ENCODE measurements around the gene ADRM1.

The ADRM1 gene

DNA sequence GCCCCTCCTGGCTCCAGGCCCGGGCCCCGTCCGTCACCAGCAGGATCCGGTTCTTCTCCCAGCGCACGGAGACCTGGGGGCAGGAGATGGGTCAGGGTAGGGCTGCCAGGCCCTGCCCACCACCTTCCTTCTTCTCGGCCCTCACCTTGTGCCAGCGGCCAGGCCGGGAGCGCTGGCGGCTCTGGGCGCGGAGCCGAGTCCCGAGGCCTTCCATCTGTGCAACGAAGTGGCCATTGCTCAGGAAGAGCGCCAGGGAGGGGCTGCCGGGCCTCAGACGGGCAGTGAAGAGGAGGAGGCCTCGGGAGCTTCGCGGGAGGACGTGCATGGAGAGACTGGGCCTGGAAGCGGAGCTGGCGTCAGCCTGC lies 7.9 kb downstream of the ADRM1 start:
- DNase-seq (ENCODE audit: low read depth), result no peak

DNA sequence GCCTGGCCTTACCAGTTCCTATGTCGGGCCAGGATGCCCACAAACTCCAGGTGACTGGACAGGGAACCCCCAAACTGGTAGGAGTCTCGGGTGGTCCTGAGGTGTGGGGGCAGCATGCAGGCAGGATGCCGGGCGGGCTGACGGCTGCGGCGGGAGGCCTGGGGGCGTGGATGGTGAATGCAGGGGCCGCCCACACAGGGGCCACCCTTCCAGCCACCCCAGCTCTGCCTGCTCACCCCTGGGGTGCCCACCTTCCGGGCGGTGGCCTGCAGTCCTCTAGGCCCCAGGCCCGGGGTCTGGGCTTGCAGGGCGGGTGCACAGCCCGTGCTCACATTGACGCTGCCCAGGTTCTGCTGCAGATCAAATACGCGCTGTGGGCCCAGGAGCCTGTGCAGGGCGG lies 8.4 kb downstream of the ADRM1 start:
- no peak for DNase-seq (ENCODE audit: low read depth)

DNA sequence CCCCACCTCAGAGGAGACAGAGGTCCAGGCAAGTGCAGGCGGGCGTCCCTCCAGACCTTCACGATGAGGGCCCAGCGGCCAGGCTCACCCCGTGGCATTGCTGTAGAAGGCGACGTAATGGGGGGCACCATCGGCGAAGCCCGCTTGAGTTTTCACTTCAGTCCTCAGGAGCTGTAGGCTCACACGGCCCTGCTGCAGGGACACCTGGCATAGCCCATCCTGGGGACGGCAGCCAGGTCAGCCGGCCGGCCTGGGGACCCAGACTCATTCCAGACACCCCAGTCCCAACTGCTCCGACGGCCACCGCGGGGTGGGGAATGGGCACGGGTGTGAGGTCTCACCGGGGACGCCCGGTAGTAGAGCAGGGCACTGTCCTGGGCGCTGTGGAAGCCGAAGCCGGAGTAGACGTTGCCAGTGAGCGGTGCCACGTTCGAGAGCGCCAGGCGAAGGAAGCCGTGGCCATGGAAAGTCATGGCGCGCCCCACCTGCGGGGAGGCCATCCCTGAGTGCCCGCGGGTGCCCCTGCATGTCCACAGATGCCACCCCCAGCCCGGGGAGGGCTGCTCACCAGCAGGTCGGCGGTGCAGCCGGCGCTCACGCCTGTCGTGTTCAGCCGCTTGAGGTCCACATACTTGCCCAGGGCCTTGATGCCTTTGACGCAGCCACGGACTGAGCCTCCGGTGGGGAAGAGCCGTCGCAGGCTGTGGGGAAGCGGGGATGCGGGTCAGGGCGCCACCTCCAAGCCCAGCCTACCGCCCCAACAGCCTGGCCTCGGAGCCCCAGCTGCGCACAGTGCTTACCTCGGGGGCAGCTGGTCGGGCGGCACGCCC lies 9.2 kb downstream of the ADRM1 start:
- no peak for DNase-seq (ENCODE audit: low read depth)

DNA sequence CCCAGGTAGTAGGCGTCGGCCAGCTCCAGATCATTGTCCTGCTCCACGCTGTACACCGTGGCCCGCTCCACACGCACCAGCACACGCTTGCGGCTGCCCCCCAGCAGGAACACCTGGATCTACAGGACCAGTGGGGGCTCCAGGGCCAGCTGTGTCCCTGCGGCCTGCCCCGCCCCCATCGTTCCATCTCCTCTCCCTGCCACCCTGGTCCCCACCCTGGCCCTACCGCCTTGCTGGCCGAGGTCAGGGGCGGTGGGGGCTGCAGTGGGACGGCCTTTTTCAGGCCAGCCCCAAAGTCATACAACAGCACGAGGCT lies 9.8 kb downstream of the ADRM1 start:
- no peak for DNase-seq (ENCODE audit: low read depth)

DNA sequence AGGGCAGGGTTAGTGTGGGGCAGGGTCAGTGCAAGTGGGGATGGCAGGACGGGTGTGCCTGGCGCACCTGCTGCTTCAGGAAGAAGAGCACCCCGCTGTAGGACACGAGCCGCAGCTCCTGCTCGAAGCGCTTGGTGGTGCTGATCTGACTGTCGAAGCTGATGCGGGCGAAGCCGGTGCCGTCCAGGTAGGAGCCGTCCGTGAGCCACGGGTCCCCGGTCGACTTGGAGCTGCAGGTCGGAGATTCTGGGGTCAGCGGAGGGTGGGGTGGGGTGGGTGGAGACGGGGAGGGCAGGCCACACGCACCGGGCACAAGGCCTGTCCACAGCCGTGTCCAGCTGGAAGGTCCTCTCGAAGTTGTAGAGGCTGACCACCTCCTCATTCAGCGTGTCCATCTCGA lies 10.2 kb downstream of the ADRM1 start:
- DNase-seq (ENCODE audit: low read depth), result no peak

DNA sequence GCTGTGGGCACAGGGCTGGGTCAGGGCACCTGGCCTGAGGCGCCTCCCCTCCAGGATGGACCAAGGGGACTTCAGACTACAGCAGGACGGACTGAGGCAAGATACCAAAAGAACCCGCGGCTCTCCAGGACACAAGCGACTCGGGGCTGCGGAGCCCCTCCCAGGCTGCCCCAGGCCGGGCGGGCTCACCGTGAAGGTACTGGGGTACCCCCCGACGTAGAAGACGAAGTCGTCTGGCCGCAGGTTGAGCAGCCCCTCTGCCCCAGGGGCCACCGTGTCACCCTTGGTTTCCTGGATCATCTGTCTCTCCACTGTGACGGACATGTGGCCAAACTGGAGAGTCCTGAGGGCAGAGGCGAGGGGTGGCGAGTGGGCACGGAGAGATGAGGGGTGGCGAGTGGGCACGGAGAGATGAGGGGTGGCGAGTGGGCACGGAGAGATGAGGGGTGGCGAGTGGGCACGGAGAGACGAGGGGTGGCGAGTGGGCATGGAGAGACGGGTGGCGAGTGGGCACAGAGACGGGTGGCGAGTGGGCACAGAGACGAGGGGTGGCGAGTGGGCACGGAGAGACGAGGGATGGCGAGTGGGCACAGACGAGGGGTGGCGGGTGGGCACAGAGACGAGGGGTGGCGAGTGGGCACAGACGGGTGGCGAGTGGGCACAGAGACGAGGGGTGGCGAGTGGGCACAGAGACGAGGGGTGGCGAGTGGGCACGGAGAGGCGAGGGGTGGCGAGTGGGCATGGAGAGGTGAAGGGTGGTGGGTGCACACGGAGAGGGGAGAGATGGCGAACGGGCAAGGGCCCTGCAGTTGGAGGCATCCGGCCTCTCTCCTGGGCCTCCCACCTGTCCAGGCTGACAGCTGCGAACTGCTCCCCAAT lies 10.9 kb downstream of the ADRM1 start:
- no peak for DNase-seq (ENCODE audit: low read depth)

DNA sequence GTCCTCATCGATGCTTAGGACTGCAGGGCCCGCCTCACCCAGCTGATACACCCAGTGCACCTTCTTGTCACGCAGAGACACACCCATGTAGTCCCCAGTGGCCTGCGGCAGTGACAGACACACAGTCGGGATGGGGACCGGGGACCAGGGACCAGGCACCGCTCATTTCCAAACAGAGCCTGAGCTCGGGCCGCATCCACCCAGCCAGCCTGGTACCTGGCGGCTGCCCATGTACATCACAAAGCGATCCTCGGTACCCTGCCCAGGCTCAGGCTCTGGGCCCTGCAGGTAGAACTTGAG lies 11.5 kb downstream of the ADRM1 start:
- no peak for DNase-seq (ENCODE audit: low read depth)

DNA sequence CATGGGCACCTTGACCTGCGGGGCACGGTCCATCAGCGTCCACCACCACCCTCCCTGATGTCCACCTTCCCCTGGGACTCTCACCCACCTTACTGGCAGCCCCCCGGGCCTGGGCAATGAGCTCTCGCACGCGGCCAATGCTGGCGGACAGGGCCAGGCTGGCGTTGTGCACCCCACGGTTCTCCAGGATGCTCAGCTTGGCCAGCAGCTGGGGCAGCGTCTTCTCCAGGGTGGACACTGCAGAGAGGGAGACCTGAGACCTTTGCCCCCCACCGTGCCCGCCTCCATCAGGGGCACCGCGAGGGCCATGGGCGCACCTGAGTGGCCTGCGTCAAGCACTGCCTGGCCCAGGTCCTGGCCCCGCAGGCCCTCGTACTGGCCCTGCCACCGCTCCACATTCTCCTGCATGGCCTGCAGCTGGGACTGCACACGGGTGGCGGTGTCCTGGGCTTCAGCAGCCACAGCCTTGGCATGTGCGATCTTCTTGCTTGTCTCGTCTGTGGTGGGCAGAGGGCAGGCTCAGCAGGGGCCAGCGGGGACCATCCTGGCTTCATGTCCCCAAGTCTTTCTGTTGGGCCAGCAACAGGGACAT lies 12.0 kb downstream of the ADRM1 start:
- DNase-seq (ENCODE audit: low read depth), result no peak

DNA sequence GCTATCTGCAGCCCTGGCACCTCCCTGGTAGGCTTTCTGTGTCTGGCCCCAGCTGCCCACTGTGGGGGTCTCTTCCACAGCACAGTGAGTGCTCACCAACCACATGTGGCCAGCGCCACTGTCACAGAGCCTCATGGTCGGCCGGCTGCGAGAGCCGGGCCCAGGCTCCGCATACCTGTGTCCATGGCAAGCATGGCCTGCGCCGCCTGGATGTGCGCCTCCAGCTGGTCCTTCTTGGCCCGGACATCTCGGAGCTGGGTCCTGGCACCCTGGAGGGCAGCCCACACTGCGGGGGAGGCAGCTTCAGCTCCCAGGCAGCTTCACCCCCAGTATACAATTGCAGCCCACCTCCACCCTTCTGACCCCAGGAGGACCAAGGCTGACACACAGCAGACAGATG lies 13.0 kb downstream of the ADRM1 start:
- DNase-seq (ENCODE audit: low read depth), result no peak

DNA sequence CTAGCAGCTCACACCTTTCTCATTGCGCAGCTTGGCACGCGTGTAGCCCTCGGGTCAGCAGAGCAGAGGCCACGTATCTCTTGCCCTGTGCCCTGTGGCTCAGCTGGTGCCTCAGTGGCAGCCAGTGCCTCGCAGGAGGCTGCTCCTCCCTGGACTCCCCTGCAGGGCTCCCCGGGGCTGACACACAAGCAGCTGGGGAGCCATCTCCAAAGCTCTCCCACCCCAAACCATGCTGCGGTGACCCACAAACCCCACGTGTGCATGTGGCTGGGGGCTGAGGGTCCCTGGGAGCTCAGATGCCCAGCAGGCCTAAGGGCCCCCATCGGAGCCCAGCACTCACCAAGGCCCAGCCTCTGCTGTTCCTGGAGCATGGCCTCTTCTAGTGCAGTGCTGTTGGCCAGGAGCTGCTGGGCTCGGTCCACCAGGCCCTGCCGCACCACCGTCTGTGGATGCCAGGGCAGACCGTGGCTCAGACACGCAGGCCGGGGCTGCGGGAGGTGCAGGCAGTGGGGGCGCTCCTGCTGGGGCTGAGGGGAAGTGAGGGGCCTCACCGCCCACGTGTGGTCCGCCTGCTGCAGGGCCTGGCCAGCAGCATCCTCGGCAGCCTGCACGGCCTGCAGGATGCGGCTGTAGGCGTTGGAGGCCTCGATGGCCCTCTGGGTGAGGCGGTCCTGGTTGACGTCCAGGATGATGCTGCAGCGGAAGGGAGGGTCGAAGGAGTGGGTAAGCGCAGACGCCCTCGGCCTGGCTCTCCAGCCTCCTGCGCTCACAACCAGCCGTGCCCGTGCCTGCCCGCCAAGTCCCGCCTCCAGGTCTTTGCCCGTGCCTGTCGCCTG lies 13.8 kb downstream of the ADRM1 start:
- no peak for DNase-seq (ENCODE audit: low read depth)

DNA sequence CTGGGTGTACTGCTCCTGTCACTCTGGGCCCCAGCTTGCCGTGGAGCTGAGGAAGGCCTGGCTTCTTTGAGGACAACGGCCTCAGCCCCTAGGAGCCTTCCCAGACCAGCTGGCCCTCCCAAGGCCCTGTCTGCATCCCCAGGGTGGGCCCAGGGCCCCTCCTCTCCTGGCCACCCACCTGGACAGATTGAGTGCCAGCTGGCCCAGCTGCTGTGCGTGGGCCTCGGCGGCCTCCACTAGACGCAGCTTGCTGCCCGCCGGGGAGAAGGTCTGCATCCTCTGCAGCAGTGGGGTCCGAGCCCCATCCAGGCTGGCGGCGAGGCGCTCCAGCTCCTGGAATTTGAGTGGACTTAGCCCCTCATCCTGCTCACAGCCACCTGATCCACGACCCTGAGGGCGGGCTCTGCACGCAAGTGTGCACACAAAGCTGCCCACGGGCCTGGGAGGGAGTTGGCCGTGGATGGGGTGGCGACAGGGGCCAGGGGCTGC lies 14.4 kb downstream of the ADRM1 start:
- no peak for DNase-seq (ENCODE audit: low read depth)

DNA sequence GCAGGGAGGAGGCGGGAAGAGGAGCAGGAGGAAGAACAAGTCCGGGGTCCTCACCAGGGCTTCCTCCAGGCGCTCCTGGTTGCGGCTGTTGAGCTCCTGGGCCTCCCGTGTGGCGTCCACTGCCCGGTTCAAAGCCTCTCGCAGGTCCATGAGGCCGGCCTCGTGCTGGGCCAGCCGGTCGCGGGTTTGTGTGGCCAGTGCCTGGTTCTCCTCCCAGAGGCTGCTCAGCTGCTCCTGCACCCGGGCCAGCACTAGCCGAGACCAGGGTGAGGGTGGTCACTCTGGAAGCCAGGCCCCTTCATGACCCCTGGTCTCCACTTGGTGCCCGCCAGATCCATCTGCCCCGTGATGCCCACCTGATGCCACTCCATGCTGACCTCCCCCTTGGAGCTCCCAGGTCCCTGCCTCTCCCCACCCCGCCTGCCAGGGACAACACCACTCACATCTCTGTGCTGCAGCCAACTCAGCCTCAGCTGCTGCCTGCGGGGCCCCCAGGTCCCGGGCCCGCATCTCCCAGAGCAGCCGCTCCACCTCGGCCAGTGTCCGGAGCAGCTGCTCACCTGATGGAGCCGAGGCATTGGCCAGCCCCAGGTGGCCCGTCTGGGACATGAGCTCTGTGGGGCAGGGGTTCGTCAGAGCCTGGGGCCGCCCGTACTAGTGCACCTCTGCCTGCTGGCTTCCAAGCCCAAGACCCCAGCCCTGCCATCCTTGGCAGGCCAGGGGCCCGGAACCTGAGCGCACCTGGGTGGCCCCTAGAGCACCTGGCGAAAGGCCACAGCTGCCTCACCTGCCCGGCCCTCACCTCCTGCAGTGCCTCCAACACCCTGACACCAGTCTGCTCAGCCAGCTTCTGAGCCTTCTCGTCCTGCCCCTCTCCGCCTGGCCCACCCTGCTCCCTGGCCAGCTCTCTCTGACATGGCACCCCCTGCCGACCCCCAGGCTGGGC lies 15.9 kb downstream of the ADRM1 start:
- no peak for DNase-seq (ENCODE audit: low read depth)

DNA sequence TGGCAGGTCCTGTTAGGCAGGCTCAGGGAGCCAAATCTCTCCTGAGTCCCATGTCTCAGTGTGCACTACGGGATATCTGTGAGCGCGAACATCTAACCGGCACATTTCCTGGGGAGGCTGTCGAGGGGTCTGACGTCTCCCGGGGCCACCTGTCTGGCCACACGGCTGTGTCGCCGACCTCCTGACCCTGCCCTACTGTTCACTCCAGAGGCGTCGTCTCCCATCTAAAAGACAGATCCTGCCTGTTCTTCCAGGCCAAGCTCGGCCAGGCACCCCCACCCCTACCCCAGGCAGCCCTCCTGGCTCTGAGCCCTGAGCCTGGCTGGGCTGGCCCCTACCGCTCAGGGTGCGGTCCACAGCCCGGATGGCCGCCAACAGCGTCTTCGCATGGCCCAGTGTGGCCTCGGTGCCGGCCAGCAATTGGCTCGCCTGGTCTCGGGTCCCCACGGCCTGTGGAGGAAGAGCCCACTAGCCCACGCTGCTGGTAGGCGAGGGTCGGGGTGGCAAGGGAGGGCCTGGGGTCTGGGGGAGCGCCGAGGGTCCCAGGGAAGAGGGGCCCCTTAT lies 16.6 kb downstream of the ADRM1 start:
- DNase-seq (ENCODE audit: low read depth), result no peak

DNA sequence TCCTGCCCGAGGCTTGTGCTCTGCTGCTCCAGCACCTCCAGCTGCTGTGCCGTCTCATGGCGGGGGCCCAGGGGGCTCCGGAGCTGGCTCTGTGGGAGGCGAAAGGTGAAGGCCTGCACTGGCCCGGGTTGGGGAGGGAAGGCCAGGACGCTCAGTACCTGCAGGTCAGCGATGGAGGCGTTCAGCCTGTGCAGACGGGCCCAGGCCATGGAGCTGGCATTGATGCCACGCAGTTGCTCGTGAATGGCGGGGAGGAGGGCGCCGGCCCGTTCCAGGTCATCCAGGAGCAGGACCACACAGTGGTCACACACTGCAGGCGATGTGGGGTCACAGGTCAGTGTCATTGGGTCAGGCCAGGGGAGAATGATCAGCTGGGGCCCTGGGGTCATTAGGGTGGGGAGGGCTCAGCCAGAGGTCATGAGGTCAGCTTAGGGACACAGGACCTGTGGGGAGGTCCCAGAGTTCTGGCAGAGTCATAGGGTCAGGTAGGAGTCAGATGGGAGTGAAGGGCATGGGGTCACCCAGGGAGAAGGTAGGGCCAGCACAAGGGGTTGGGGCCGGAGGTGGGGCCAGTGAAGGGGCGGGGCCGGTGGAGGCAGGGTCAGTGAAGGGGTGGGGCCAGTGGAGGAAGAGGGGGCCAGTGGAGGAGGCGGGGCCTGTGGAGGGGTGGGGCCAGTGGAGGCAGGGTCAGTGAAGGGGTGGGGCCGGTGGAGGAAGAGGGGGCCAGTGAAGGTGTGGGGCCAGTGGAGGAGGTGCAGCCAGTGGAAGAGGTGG lies 18.0 kb downstream of the ADRM1 start:
- DNase-seq (ENCODE audit: low read depth), result no peak

DNA sequence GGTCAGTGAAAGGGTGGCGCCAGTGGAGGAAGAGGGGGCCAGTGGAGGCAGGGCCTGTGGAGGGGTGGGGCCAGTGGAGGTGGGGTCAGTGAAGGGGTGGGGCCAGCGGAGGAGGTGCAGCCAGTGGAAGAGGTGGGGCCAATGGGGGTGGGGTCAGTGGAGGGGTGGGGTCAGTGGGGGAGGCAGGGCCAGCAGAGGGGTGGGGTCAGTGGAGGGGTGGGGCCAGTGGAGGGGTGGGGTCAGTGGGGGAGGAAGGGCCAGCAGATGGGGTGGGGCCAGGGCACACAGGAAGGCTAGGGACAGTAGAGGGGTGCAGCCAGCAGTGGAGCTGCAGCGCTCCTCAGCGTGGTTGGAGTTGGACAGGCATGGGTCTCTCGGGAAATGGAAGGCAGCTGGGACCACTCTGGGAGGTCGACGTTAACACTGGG lies 18.7 kb downstream of the ADRM1 start:
- DNase-seq (ENCODE audit: low read depth), result no peak

DNA sequence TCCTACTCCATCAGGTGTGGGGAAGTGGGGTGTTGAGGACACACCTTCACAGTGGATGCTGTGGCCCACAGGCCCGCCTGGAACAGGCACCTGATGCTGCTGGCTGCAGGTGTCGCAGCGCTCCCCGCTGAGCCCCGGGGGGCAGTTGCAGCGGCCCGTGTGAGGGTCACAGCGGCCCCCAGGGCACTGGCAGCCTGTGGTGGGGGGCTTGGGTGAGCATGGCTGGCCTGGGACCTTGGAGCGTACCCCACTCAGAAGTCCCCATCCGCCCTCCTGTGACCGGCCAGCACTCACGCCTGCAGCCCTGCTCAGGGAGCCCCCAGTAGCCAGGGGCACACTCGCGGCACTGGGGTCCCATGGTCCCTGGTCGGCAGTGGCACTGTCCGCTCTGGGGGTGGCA lies 19.2 kb downstream of the ADRM1 start:
- no peak for DNase-seq (ENCODE audit: low read depth)

DNA sequence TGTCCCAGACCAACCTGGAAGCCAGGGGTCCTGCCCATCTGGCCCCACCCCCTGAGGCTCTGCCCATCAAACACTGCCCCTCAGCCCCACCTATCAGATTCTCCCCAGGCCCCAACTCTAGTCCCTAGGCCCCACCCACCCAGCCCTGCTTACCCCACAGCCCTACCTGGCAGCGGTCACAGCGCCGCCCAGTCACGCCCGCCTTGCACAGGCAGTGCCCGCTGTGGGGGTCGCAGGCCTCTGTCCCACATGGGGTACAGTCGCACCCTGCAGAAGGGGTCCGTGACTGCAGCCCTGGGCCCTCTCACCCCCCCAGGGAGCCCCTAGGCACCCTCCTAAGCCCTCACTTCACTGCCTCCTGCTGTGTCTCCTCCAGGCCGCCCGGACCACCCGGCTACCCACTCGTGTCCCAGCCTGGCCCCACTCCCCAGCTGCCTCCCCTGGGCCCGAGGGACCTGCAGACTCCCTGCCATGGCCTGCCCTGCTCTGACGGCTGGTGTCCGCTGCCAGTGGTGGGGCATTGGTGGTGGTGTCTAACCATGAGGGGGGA lies 19.8 kb downstream of the ADRM1 start:
- DNase-seq (ENCODE audit: low read depth), result no peak

DNA sequence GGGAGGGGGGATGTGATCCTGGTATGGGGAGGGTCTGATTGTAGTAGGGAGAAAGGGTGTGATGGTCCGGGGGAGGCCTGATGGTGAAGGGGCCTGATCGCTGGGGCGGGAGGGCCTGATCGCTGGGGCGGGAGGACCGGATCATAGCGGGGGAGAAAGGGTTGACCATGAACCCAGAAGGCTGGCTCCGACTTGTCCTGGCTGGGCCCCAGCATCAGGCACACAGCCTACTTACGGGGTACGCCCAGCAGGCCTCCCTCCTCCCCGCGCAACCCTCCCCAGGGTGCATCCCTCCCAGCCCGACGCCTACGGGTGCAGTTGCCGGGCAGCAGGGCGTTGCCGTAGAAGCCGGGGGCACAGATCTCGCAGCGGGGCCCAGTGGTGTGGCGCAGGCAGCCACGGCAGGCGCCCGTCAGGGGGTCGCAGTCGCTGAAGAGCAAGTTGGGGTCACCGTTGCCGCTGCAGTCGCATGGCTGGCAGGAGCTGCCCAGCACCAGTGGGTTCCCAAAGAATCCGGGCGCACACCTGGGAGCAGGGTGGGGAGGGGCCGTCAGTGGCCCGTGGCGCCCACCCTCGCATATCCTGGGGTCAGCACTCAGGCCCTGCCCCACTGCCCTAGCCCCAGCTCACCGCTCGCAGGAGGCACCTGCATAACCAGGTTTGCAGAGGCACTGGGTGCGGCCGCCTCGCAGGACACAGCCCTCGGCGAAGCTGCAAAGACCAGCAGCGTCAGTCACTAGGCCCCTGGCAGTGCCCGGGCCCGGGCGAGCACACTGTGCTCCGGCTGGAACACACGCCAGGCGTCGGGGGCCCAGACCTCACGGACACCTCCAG lies 20.6 kb downstream of the ADRM1 start:
- DNase-seq (ENCODE audit: low read depth), result no peak

Data from HS-27A (cell line).